ENCODE measurements around the gene ARL4C.

GRCh38 chr2:234478121-234478858 is 18.6 kb downstream of the ARL4C start:
- TF ChIP-seq REST (tag by site-specific recombination; IDR thresholded peaks at IDR 0.05) (no peak), CTCF (tag by site-specific recombination; IDR thresholded peaks at IDR 0.05) (no peak), ZNF707 (tag by site-specific recombination; IDR thresholded peaks at IDR 0.05) (no peak)
